Activated naive CD8-positive, alpha-beta T cell treated with anti-CD3 and anti-CD28 coated beads, Interleukin-2, amount 10 ng/mL, durations not matched to agents 7 days and 5 days (primary cell): ENCODE data around the gene RBM34. TPM values are rescaled to one million over a fixed set of nuclear protein-coding genes. Genes with fewer than 3 reads are reported as not detected.
"Not testable (repeated sequence)": the region's sequence is repeated elsewhere in the genome, so short reads cannot be mapped to it uniquely, and the experiment has no call there.

Source experiments
- ATAC-seq: fragments of 150-1000 bp; cut with Tn5 transposase; one replicate; pipeline ENCODE4 v1.10.0; 2021; ENCODE audit warnings: low read depth, moderate library complexity
- POLR2A ChIA-PET: fragments of 350-600 bp; sonication (Branson Sonifier 250); formaldehyde crosslinking; loops from one replicate; lab custom pipeline; 2021; ENCODE audit warnings: antibody characterized with exemption; lab: Charles Lee
- DNase-seq: peaks from one replicate; pipeline ENCODE4 v3.0.0; 2021
- H3K27ac Mint-ChIP-seq: one replicate; pipeline ENCODE4 v1.8.0; 2022; ENCODE audit warnings: mild to moderate bottlenecking, mixed read lengths
- H3K27me3 Mint-ChIP-seq: one replicate; pipeline ENCODE4 v1.8.0; 2022; ENCODE audit warnings: mild to moderate bottlenecking, moderate library complexity, mixed read lengths
- H3K36me3 Mint-ChIP-seq: one replicate; pipeline ENCODE4 v1.8.0; 2021; ENCODE audit warnings: mild to moderate bottlenecking, mixed read lengths
- H3K4me1 Mint-ChIP-seq: one replicate; pipeline ENCODE4 v1.8.0; 2021; ENCODE audit warnings: mixed read lengths
- H3K4me3 Mint-ChIP-seq: one replicate; pipeline ENCODE4 v1.8.0; 2022; ENCODE audit warnings: mild to moderate bottlenecking, moderate library complexity, mixed read lengths
- H3K9me3 Mint-ChIP-seq: one replicate; pipeline ENCODE4 v1.8.0; 2021; ENCODE audit warnings: mixed read lengths
- total RNA-seq, 2 experiments: library from RNA; stranded (reverse); gene quantifications; one replicate each; pipeline ENCODE4 v1.2.3, GENCODE V29; 2021

The RBM34 gene, protein sequence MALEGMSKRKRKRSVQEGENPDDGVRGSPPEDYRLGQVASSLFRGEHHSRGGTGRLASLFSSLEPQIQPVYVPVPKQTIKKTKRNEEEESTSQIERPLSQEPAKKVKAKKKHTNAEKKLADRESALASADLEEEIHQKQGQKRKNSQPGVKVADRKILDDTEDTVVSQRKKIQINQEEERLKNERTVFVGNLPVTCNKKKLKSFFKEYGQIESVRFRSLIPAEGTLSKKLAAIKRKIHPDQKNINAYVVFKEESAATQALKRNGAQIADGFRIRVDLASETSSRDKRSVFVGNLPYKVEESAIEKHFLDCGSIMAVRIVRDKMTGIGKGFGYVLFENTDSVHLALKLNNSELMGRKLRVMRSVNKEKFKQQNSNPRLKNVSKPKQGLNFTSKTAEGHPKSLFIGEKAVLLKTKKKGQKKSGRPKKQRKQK
- 100 to 1,000 TPM; 129 to 134 TPM for total RNA-seq

DNA sequence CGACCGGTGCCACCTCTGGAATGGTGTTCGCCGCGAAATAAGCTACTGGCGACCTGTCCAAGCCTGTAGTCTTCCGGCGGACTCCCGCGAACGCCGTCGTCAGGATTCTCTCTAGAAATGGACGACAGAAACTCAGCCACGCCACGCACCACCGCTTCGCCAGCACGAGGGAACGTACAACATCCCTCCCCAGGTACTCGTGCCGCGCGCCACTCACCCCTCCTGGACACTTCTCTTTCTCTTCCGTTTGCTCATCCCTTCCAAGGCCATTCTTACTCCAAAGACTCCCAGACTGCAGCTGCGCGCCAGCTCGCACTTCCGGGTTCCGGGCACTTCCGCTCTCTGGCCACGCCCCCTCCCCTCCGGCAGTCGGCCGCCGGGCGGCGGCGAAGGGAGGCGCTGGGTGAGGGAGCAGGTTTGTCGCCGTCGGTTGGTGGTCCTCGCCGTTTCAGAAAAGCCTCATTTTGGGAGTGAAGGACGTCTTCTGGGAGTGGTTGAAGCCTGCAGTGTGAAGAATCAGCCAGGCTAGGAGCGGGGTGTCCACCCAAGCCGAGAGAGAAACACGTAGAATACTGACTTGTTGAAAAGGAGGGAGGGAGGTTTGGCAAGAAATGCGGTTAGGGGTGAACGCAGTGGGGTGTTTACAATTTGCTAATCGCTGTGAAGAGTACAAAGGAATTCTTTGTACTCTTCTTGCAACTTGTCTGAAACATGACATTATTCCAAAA is at the start of gene RBM34:
RBM34 (minus strand) TSS at position 294 of the 728 bp plus-strand sequence; CDS start at position 270, 24 bp downstream.
- H3K4me3 Mint-ChIP-seq = peak within 1 kb of the TSS; percentile 98
- ATAC-seq (peak; percentile 83), DNase-seq (peak; percentile 95)
- H3K27me3 Mint-ChIP-seq = no peaks in the 10 kb centered on the region
- H3K36me3 Mint-ChIP-seq = peaks cover 19% of the 10 kb centered on the region
- H3K27ac Mint-ChIP-seq = peak within 1 kb of the TSS; percentile 97
- POLR2A ChIA-PET = interaction anchor here (0.6 to 2.2 kb wide), 25 partner anchors 11 to 343 kb away, joined by 3 to 18 read pairs (median 4); partner anchors contain the start of genes ARID4B, B3GALNT2, GGPS1 and TOMM20
- no peaks in the 10 kb centered on the region for H3K9me3 Mint-ChIP-seq
- peaks cover 13% of the 10 kb centered on the region for H3K4me1 Mint-ChIP-seq

DNA sequence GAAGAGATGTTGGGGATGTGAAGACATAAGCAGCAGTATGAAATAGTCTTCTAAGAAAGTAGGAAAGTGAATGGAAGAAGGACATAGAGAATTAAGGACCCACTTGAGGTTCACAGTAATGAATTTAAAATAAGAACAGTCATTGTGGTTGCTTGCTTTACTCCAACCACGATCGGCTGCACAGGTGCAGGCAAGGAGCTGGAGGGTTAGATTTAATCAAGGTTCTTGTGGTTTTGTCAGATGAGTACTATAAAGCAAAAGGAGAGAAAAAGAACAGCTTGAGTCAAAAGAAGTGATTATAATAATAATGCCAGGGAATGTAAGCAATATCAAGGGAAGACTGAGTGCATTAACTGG is 46.1 kb upstream of the RBM34 start:
- ATAC-seq (peak; percentile 87), DNase-seq (peak; percentile 35)
- Mint-ChIP-seq H3K27ac (peak overlapping the region; percentile 78), H3K36me3 (peaks cover 32% of the 10 kb centered on the region), H3K4me1 (peaks cover 22% of the 10 kb centered on the region), H3K27me3 (no peaks in the 10 kb centered on the region), H3K9me3 (no peaks in the 10 kb centered on the region), H3K4me3 (peak overlapping the region; percentile 49)
- POLR2A ChIA-PET = interaction anchor here (1.4 kb wide), 1 partner anchor 46 kb away, joined by 4 read pairs; the partner anchor contains the start of gene RBM34

DNA sequence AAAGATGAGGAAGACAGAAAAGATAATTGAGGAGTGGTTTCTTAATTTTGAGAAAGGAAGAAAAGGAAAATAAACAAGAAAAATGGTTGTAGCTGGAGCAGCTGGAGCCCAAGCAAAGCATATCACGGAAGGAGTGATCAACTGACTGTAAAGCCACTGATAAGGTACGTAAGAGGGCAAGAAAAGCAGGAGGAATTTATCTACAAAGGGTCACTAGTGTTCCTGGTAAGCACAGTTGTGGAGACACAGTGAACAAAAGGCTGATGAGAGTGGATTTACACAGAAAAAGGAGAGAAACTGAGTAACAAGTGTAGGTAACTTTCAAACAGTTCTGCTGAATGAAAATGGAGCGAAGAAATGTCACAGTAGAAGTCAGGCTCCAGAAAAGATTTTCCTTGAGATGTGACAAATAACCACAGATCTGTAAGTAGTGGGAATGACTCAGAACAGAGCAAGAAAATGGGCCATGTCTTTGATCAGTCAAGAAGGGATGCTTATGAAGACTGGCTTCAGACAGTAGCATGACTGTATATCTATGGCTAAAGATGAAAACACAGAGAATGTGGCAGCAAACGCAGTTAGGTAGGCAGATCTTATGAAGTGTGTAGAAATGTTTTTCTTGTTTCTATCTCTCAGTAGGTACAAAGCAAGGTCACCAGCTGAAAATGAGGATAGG is 45.6 kb upstream of the RBM34 start:
- Mint-ChIP-seq H3K9me3 (no peaks in the 10 kb centered on the region), H3K27me3 (no peaks in the 10 kb centered on the region), H3K27ac (peak overlapping the region; percentile 78), H3K36me3 (peaks cover 28% of the 10 kb centered on the region), H3K4me3 (peak overlapping the region; percentile 49), H3K4me1 (peaks cover 17% of the 10 kb centered on the region)
- DNase-seq = no peak
- ATAC-seq = peak; percentile 80
- POLR2A ChIA-PET = interaction anchor here (1.4 kb wide), 1 partner anchor 46 kb away, joined by 4 read pairs; the partner anchor contains the start of gene RBM34

DNA sequence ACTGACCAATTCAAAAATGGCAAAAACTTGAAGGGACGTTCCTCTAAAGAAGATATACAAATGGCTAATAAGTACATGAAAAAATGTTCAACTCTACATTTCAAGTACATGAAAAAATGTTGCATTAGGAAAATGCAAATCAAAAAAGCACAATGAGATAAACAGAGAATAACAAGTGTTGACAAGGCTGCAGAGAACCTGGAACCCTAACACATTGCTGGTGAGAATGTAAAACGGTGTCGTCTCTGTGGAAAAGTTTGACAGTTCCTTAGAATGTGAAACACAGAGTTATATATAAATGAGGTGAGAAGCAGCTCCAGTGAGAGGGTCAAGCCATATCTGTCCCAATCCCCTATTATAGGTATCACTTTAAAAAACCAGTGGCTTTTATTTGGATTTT is 44.6 kb upstream of the RBM34 start:
- Mint-ChIP-seq H3K27ac (peak overlapping the region; percentile 2), H3K4me3 (no peak overlapping the region), H3K36me3 (peaks cover 23% of the 10 kb centered on the region), H3K27me3 (no peaks in the 10 kb centered on the region), H3K4me1 (peaks cover 14% of the 10 kb centered on the region), H3K9me3 (no peaks in the 10 kb centered on the region)
- no peak for ATAC-seq
- POLR2A ChIA-PET = interaction anchor here (0.6 kb wide), 1 partner anchor 45 kb away, joined by 3 read pairs; no protein-coding TSS in a partner anchor
- DNase-seq = no peak

DNA sequence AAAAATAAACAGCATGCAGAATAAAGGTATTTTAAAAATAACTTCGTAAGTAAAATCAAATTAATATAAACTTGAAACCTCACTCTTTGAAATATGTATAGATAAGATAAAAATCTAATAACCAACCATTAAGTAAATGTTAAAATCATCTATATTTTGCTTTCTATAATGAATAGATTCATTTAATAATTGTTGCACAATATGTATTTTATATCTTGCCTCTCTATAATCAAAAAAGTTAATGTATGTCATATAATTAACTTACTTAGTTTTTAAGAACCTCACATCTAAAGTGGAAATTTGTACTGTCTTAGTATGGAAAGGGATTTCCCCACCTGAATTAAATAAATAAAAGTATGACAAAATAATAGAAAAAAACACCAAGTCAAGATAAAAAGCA is 42.4 kb upstream of the RBM34 start:
- Mint-ChIP-seq H3K27ac (no peak overlapping the region), H3K27me3 (no peaks in the 10 kb centered on the region), H3K9me3 (no peaks in the 10 kb centered on the region), H3K36me3 (peaks cover 17% of the 10 kb centered on the region), H3K4me1 (peaks cover 16% of the 10 kb centered on the region), H3K4me3 (no peak overlapping the region)
- POLR2A ChIA-PET = no interaction called here
- ATAC-seq (no peak), DNase-seq (no peak)

DNA sequence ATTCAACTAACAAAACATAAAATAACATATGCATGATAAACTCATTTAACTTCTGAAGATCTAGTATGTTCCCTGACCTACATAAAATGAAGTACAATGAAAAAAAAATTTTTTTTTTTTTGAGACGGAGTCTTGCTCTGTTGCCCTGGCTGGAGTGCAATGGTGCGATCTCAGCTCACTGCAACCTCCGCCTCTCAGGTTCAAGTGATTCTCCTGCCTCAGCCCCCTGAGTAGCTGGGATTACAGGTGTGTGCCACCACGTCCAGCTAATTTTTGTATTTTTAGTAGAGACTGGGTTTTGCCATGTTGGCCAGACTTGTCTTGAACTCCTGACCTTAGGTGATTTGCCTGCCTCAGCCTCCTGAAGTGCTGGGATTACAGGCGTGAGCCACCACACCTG is 41.4 kb upstream of the RBM34 start:
- H3K27me3 Mint-ChIP-seq, ATAC-seq, POLR2A ChIA-PET, H3K27ac Mint-ChIP-seq, DNase-seq, H3K4me3 Mint-ChIP-seq, H3K9me3 Mint-ChIP-seq: not testable (repeated sequence)
- Mint-ChIP-seq H3K4me1 (peaks cover 15% of the 10 kb centered on the region), H3K36me3 (peaks cover 17% of the 10 kb centered on the region)

DNA sequence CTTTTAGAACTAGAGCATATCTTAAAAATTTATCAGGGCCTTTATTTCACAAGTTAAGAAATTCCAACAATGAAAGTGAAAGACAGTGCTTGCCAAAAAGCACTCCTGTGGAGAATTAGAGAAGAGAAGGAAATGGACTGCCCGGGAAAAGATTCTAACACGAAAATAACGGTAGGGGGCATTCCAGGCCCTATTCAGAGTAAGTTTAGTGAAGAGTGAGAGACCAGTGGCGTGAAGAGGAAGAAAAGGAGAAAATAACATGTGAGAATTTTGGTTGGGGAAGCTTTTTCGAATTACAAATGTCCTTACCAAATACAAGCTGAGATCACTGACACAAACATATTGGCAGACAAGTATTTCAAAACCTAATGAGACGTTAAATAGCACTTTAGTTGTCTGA is 38.4 kb upstream of the RBM34 start:
- ATAC-seq (no peak), DNase-seq (no peak)
- Mint-ChIP-seq H3K27ac (no peak overlapping the region), H3K4me3 (no peak overlapping the region), H3K9me3 (no peaks in the 10 kb centered on the region), H3K4me1 (peaks cover 2% of the 10 kb centered on the region), H3K27me3 (no peaks in the 10 kb centered on the region), H3K36me3 (peaks cover 9% of the 10 kb centered on the region)
- POLR2A ChIA-PET = no interaction called here

DNA sequence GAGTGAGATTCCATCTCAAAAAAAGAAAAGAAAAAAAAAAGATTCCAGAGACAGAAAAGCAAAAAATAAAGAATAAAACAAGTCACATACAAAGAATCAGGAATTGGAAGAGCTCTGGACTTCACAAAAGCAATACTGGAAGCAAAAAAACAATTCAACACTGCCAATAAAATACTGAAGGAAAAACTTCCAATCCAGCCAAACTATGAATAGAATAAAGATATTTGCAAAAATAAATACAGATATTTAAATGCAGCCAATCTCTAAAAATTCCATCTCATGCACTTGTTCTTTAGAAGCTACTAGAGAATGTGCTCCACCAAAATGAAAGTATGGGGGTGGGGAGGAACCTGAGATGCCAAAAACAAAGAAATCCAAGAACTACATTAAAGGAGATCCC is 29.4 kb upstream of the RBM34 start:
- POLR2A ChIA-PET = interaction anchor here (1.1 kb wide), 1 partner anchor 25 kb away, joined by 5 read pairs; no protein-coding TSS in a partner anchor
- Mint-ChIP-seq H3K36me3 (peaks cover 18% of the 10 kb centered on the region), H3K27me3 (no peaks in the 10 kb centered on the region), H3K27ac (no peak overlapping the region), H3K4me1 (peaks cover 5% of the 10 kb centered on the region), H3K4me3 (no peak overlapping the region), H3K9me3 (no peaks in the 10 kb centered on the region)
- DNase-seq = no peak
- ATAC-seq = no peak

DNA sequence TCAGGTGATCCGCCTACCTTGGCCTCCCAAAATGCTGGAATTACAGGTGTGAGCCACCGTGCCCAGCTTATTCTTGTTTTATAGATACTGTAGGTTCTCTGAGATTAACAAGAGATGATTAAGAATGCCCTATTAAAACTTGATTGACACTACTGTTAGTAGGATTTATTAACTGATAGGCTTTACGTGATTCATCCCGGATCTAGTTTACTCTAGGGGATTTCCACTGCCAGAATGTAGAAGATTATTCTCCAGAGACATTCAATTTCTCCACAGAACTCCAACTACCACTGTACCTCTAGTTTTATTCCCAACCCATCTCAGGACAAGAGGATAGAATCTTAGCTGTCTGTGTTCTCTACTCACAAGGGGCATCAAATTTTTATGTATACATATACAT is 26.3 kb upstream of the RBM34 start:
- H3K9me3 Mint-ChIP-seq = no peaks in the 10 kb centered on the region
- no peaks in the 10 kb centered on the region for H3K27me3 Mint-ChIP-seq
- no peak overlapping the region for H3K4me3 Mint-ChIP-seq
- DNase-seq (no peak), ATAC-seq (no peak)
- H3K4me1 Mint-ChIP-seq = peaks cover 6% of the 10 kb centered on the region
- POLR2A ChIA-PET = interaction anchor here (0.6 kb wide), 1 partner anchor 57 kb away, joined by 8 read pairs; no protein-coding TSS in a partner anchor
- peaks cover 19% of the 10 kb centered on the region for H3K36me3 Mint-ChIP-seq
- H3K27ac Mint-ChIP-seq = no peak overlapping the region

DNA sequence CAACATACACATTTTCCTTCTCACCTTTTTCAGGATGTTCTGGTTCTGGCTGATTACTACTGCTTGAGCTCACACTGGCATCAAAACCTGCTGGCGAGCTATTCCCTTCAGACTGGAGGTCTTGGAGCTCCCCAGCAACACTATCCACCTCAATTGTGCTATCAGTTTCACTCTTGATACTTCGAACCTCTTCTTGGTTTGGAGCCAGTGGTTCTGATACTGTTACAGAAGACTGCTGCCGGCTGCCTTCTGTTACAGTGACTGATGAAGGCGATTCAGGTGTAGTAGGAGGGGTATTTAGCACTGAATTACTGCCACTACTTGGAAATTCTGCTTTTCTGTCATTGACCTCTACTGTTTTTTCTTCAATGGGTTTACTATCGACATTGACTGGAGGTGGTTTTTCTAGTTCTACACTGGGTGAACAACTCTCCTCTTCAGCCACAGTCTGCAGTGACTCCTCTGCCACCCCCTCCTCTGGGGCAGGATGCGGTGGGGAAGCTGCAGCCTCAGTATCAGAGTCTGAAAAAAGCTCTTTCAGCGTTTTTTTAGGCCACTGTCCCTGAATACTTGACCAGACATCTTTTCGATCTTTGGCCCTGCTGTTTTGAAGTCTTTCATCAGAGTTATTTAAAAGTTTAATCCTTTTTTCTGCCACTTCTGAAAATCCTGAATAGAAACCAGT is 20.7 kb upstream of the RBM34 start:
- H3K36me3 Mint-ChIP-seq = peaks cover 21% of the 10 kb centered on the region
- no peak for ATAC-seq
- no peaks in the 10 kb centered on the region for H3K27me3 Mint-ChIP-seq
- POLR2A ChIA-PET = no interaction called here
- H3K4me3 Mint-ChIP-seq = no peak overlapping the region
- H3K4me1 Mint-ChIP-seq = peaks cover 8% of the 10 kb centered on the region
- DNase-seq = no peak
- H3K9me3 Mint-ChIP-seq = no peaks in the 10 kb centered on the region
- peak overlapping the region; percentile 2 for H3K27ac Mint-ChIP-seq

DNA sequence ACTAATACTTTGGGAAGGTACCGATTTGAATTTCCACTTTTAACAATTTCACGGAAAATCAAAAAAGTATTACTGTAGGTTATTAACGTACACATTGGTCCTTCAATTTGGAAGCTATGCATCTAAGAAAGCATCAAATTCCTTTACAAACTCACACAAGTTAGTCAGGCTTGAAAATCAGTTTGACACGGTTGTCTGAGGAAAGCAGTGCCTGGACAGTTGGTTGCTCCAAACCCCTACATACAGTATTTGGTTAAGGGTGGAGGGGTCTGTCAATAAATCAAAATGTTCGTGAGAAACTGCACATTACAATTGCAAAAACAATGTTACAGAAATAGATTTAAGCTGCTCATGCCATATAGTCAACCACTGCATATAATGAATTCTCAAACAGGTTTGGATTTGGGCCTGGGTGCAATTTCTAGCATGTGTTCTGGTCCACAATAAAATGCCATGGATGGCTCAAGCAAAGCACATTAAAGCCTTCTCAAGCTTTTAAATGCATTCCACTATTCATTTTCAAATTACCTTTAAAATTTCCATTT is 19.9 kb upstream of the RBM34 start:
- POLR2A ChIA-PET = no interaction called here
- Mint-ChIP-seq H3K4me1 (peaks cover 8% of the 10 kb centered on the region), H3K27ac (no peak overlapping the region), H3K27me3 (no peaks in the 10 kb centered on the region), H3K36me3 (peaks cover 23% of the 10 kb centered on the region), H3K4me3 (no peak overlapping the region), H3K9me3 (no peaks in the 10 kb centered on the region)
- ATAC-seq = no peak
- no peak for DNase-seq

DNA sequence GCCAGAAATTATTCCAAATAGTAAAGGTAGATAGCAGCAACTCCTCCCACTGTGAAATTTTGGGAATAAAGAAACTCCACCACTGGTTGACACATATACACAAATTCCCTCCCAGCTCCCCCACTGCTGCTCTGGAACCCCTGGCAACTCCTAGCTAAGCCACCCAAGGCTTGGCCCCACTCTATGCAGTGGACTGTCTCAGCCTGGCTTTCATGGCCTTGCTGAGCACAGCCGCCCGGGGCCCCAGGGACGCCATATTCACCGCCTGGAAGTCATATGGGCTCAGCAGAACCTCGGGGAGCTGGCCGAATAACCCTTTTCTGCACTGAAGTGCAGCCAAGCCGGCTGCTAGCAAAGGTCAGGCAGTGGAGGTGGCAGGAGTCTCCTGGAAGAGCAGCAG is 15.4 kb upstream of the RBM34 start:
- peaks cover 1% of the 10 kb centered on the region for H3K4me1 Mint-ChIP-seq
- no peak for ATAC-seq
- H3K27me3 Mint-ChIP-seq = no peaks in the 10 kb centered on the region
- peaks cover 35% of the 10 kb centered on the region for H3K36me3 Mint-ChIP-seq
- POLR2A ChIA-PET = no interaction called here
- no peak overlapping the region for H3K4me3 Mint-ChIP-seq
- no peak for DNase-seq
- no peak overlapping the region for H3K27ac Mint-ChIP-seq
- no peaks in the 10 kb centered on the region for H3K9me3 Mint-ChIP-seq
